ENCODE results near the gene NXT1. TPM values are rescaled to one million over a fixed set of nuclear protein-coding genes. Genes with fewer than 3 reads are reported as not detected.

Gene NXT1
- total RNA-seq, 1 experiment from 2014 or later: 34.1 TPM

- H3K27me3 Mint-ChIP-seq (ENCODE audit: insufficient read depth, unreplicated experiment): no peaks in the 10 kb centered on the region
- Histone ChIP-seq H3K36me3 (ENCODE audit: control insufficient read depth, insufficient read depth, low read length) (no peaks in the 10 kb centered on the region), H3K27me3 (replicated peaks; ENCODE audit: control insufficient read depth, insufficient read depth, low read length) (no peaks in the 10 kb centered on the region), H3K4me1 (peaks cover 8% of the 10 kb centered on the region; the same call in 1 of the 2 replicates), H3K9me3 (no peaks in the 10 kb centered on the region), H3K4me3 (ENCODE audit: low read depth, low read length) (no peak overlapping the region)
- ChIA-PET CTCF (no interaction called here), POLR2A (no interaction called here)
- TF ChIP-seq CTCF (IDR thresholded peaks at IDR 0.05; ENCODE audit: insufficient read depth in 1 of 2, low read depth in 1 of 2, low read length in 1 of 2, severe bottlenecking in 1 of 2, unreplicated experiment in 1 of 2): no peak
- H3K9me3 Mint-ChIP-seq (ENCODE audit: unreplicated experiment): no peaks in the 10 kb centered on the region
- peaks cover 12% of the 10 kb centered on the region for H3K4me1 Mint-ChIP-seq (ENCODE audit: low read depth, unreplicated experiment)
- H3K4me3 Mint-ChIP-seq (ENCODE audit: unreplicated experiment): no peak overlapping the region
- no TSS peak for BruUV-seq (replicated peaks)
- no peak overlapping the region for H3K27ac Mint-ChIP-seq (ENCODE audit: unreplicated experiment)
- H3K36me3 Mint-ChIP-seq (ENCODE audit: insufficient read depth, unreplicated experiment): peaks cover 6% of the 10 kb centered on the region
- intact Hi-C loops (cut with micrococcal nuclease; ENCODE audit: unreplicated experiment): no loop called here
- DNase-seq: no peak
Observed at GRCh38 chr20:23337312-23337711, 13.3 kb upstream of the NXT1 start.

GRCh38 chr20:23339986-23340385, 10.6 kb upstream of the NXT1 start:
- Histone ChIP-seq H3K27me3 (replicated peaks; ENCODE audit: control insufficient read depth, insufficient read depth, low read length) (no peaks in the 10 kb centered on the region), H3K9me3 (no peaks in the 10 kb centered on the region), H3K4me1 (peaks cover 8% of the 10 kb centered on the region; the same call in 1 of the 2 replicates), H3K4me3 (ENCODE audit: low read depth, low read length) (no peak overlapping the region), H3K36me3 (ENCODE audit: control insufficient read depth, insufficient read depth, low read length) (no peaks in the 10 kb centered on the region)
- no peak overlapping the region for H3K27ac Mint-ChIP-seq (ENCODE audit: unreplicated experiment)
- no peak overlapping the region for H3K4me3 Mint-ChIP-seq (ENCODE audit: unreplicated experiment)
- BruUV-seq (replicated peaks): no TSS peak
- H3K36me3 Mint-ChIP-seq (ENCODE audit: insufficient read depth, unreplicated experiment): no peaks in the 10 kb centered on the region
- TF ChIP-seq CTCF (IDR thresholded peaks at IDR 0.05; ENCODE audit: insufficient read depth in 1 of 2, low read depth in 1 of 2, low read length in 1 of 2, severe bottlenecking in 1 of 2, unreplicated experiment in 1 of 2): no peak
- H3K4me1 Mint-ChIP-seq (ENCODE audit: low read depth, unreplicated experiment): peaks cover 12% of the 10 kb centered on the region
- DNase-seq: no peak
- POLR2A ChIA-PET: interaction anchor here (1.0 to 1.3 kb wide), 2 partner anchors 10 to 289 kb away, joined by 3 read pairs; no protein-coding TSS in a partner anchor
- H3K9me3 Mint-ChIP-seq (ENCODE audit: unreplicated experiment): no peaks in the 10 kb centered on the region
- no peaks in the 10 kb centered on the region for H3K27me3 Mint-ChIP-seq (ENCODE audit: insufficient read depth, unreplicated experiment)
- CTCF ChIA-PET: interaction anchor here (0.6 to 3.8 kb wide), 19 partner anchors 10 to 1002 kb away, joined by 3 to 38 read pairs (median 4); partner anchors contain the start of gene NXT1
- intact Hi-C loops (cut with micrococcal nuclease; ENCODE audit: unreplicated experiment): loop anchor here (1.0 to 2.0 kb wide), 7 partner anchors 108 to 1001 kb away; no protein-coding TSS in a partner anchor

- CTCF ChIA-PET: interaction anchor here (0.6 to 3.8 kb wide), 26 partner anchors 9 to 1002 kb away, joined by 3 to 38 read pairs (median 4); partner anchors contain the start of gene NXT1
Observed at GRCh38 chr20:23340524-23340923, 10.1 kb upstream of the NXT1 start.

More at GRCh38 chr20:23340524-23340923, 10.1 kb upstream of the NXT1 start:
- peaks cover 12% of the 10 kb centered on the region for H3K4me1 Mint-ChIP-seq (ENCODE audit: low read depth, unreplicated experiment)
- no peak overlapping the region for H3K4me3 Mint-ChIP-seq (ENCODE audit: unreplicated experiment)
- H3K9me3 ChIP-seq: no peaks in the 10 kb centered on the region
- intact Hi-C loops (cut with micrococcal nuclease; ENCODE audit: unreplicated experiment): loop anchor here (1.0 to 2.0 kb wide), 7 partner anchors 108 to 1001 kb away; no protein-coding TSS in a partner anchor
- H3K36me3 ChIP-seq (ENCODE audit: control insufficient read depth, insufficient read depth, low read length): no peaks in the 10 kb centered on the region
- no peak overlapping the region for H3K4me3 ChIP-seq (ENCODE audit: low read depth, low read length)
- peak; percentile 82 to 87 for TF ChIP-seq CTCF (IDR thresholded peaks at IDR 0.05; ENCODE audit: insufficient read depth in 1 of 2, low read depth in 1 of 2, low read length in 1 of 2, severe bottlenecking in 1 of 2, unreplicated experiment in 1 of 2)
- H3K27ac Mint-ChIP-seq (ENCODE audit: unreplicated experiment): no peak overlapping the region
- no peaks in the 10 kb centered on the region for H3K36me3 Mint-ChIP-seq (ENCODE audit: insufficient read depth, unreplicated experiment)
- H3K9me3 Mint-ChIP-seq (ENCODE audit: unreplicated experiment): no peaks in the 10 kb centered on the region
- no TSS peak for BruUV-seq (replicated peaks)
- DNase-seq: peak; percentile 84 to 86
- H3K27me3 Mint-ChIP-seq (ENCODE audit: insufficient read depth, unreplicated experiment): no peaks in the 10 kb centered on the region
- POLR2A ChIA-PET: interaction anchor here (1.0 to 1.3 kb wide), 2 partner anchors 10 to 290 kb away, joined by 3 read pairs; no protein-coding TSS in a partner anchor
- H3K27me3 ChIP-seq (replicated peaks; ENCODE audit: control insufficient read depth, insufficient read depth, low read length): no peaks in the 10 kb centered on the region
- peaks cover 8% of the 10 kb centered on the region; the same call in 1 of the 2 replicates for H3K4me1 ChIP-seq

All from Caco-2 (cell line).